ENCODE measurements around the gene TBL1XR1. TPM values are rescaled to one million over a fixed set of nuclear protein-coding genes. Genes with fewer than 3 reads are reported as not detected.

Gene TBL1XR1
- total and polyA plus RNA-seq, 2 donors (not counting 3 experiments of a cell fraction or from before 2014, with no cell fraction given), result 26.9 to 146 TPM

- Histone ChIP-seq H3K4me3 (replicated peaks in 1 of 3; ENCODE audit: insufficient read depth in 1 of 3, low read depth in 1 of 3, low read length in 3 of 3) (no peak overlapping the region), H3K4me1 (ENCODE audit: control insufficient read depth, extremely low read depth, insufficient read depth, low read length) (no peaks in the 10 kb centered on the region), H3K9ac (replicated peaks; ENCODE audit: extremely low read depth, insufficient read depth, low read length) (no peak overlapping the region), H2AFZ (ENCODE audit: low read depth, low read length) (no peak overlapping the region), H3K36me3 (ENCODE audit: control insufficient read depth in 2 of 2, extremely low read depth in 1 of 2, insufficient read depth in 2 of 2, low read length in 2 of 2) (no peaks in the 10 kb centered on the region), H3K9me1 (replicated peaks; ENCODE audit: control insufficient read depth, extremely low read depth, insufficient read depth, low read length) (no peaks in the 10 kb centered on the region), H4K20me1 (replicated peaks; ENCODE audit: control insufficient read depth, extremely low read depth, insufficient read depth, low read length) (no peaks in the 10 kb centered on the region), H3K79me2 (ENCODE audit: control insufficient read depth, insufficient read depth, low read length) (no peaks in the 10 kb centered on the region), H3K9me3 (replicated peaks; ENCODE audit: control insufficient read depth, insufficient read depth, low read length) (no peaks in the 10 kb centered on the region), H3K4me2 (ENCODE audit: insufficient read depth, low read length) (no peak overlapping the region), H3K27ac (ENCODE audit: insufficient read depth, low read depth, low read length) (no peak overlapping the region), H3K27me3 (ENCODE audit: control insufficient read depth in 2 of 2, insufficient read depth in 2 of 2, low read length in 2 of 2) (no peaks in the 10 kb centered on the region)
- FAIRE-seq, result no peak
- dilution Hi-C loops (cut with MboI; ENCODE audit: extremely low pct_ligation_motif_present, low sequenced_read_pairs), result no loop called here
- no peak for DNase-seq (ENCODE audit: low read depth, low spot score)
- ChIA-PET POLR2A (no interaction called here), CTCF (no interaction called here)
- intact Hi-C loops (cut with micrococcal nuclease), result no loop called here
- no peak for TF ChIP-seq FOS (IDR thresholded peaks at IDR 0.05; ENCODE audit: borderline replicate concordance, insufficient read depth, low read length)
- BruUV-seq (replicated peaks), result no TSS peak
Observed at GRCh38 chr3:177211503-177212277, 14.4 kb upstream of the TBL1XR1 start.

GRCh38 chr3:177210744-177211502, 13.6 kb upstream of the TBL1XR1 start:
- H3K4me3 ChIP-seq (replicated peaks in 1 of 3; ENCODE audit: insufficient read depth in 1 of 3, low read depth in 1 of 3, low read length in 3 of 3), result no peak overlapping the region
- no peaks in the 10 kb centered on the region for H3K27me3 ChIP-seq (ENCODE audit: control insufficient read depth in 2 of 2, insufficient read depth in 2 of 2, low read length in 2 of 2)
- H3K9me1 ChIP-seq (replicated peaks; ENCODE audit: control insufficient read depth, extremely low read depth, insufficient read depth, low read length), result no peaks in the 10 kb centered on the region
- dilution Hi-C loops (cut with MboI; ENCODE audit: extremely low pct_ligation_motif_present, low sequenced_read_pairs) (no loop called here), intact Hi-C loops (cut with micrococcal nuclease) (no loop called here)
- TF ChIP-seq EZH2 (IDR thresholded peaks at IDR 0.05; ENCODE audit: borderline replicate concordance, low read depth, low read length, severe bottlenecking), result no peak
- no peak for TF ChIP-seq GATA2 (IDR thresholded peaks at IDR 0.05; ENCODE audit: insufficient read depth, insufficient read length, low read depth, low read length)
- TF ChIP-seq POLR2AphosphoS5 (IDR thresholded peaks at IDR 0.05; ENCODE audit: insufficient read depth, low read depth, low read length), result no peak
- no peak for TF ChIP-seq FOS (IDR thresholded peaks at IDR 0.05; ENCODE audit: borderline replicate concordance, insufficient read depth, low read length)
- TF ChIP-seq JUN (IDR thresholded peaks at IDR 0.05; ENCODE audit: borderline replicate concordance, insufficient read depth, insufficient read length, low read depth), result no peak
- TF ChIP-seq POLR2A (IDR thresholded peaks at IDR 0.05; ENCODE audit: low read depth, low read length), result no peak
- no peak for TF ChIP-seq MYC (IDR thresholded peaks at IDR 0.05; ENCODE audit: low read depth, low read length)
- no peak for TF ChIP-seq CTCF (IDR thresholded peaks at IDR 0.05; ENCODE audit: extremely low read depth in 1 of 2, insufficient read depth in 1 of 2, low read depth in 1 of 2, low read length in 2 of 2)
- no peak for TF ChIP-seq MAX (IDR thresholded peaks at IDR 0.05; ENCODE audit: insufficient read depth, insufficient read length)
- no peak overlapping the region for H2AFZ ChIP-seq (ENCODE audit: low read depth, low read length)
- BruUV-seq (replicated peaks), result no TSS peak
- ChIA-PET CTCF (interaction anchor here (0.7 to 0.8 kb wide), 2 partner anchors 20 to 149 kb away, joined by 3 read pairs; no protein-coding TSS in a partner anchor), POLR2A (no interaction called here)
- H4K20me1 ChIP-seq (replicated peaks; ENCODE audit: control insufficient read depth, extremely low read depth, insufficient read depth, low read length), result no peaks in the 10 kb centered on the region
- H3K4me2 ChIP-seq (ENCODE audit: insufficient read depth, low read length), result no peak overlapping the region
- no peaks in the 10 kb centered on the region for H3K79me2 ChIP-seq (ENCODE audit: control insufficient read depth, insufficient read depth, low read length)
- H3K36me3 ChIP-seq (ENCODE audit: control insufficient read depth in 2 of 2, extremely low read depth in 1 of 2, insufficient read depth in 2 of 2, low read length in 2 of 2), result no peaks in the 10 kb centered on the region
- no peak overlapping the region for H3K27ac ChIP-seq (ENCODE audit: insufficient read depth, low read depth, low read length)
- FAIRE-seq (no peak), DNase-seq (ENCODE audit: low read depth, low spot score) (no peak)
- H3K4me1 ChIP-seq (ENCODE audit: control insufficient read depth, extremely low read depth, insufficient read depth, low read length), result no peaks in the 10 kb centered on the region
- no peak overlapping the region for H3K9ac ChIP-seq (replicated peaks; ENCODE audit: extremely low read depth, insufficient read depth, low read length)
- no peaks in the 10 kb centered on the region for H3K9me3 ChIP-seq (replicated peaks; ENCODE audit: control insufficient read depth, insufficient read depth, low read length)

Data from endothelial cell of umbilical vein (primary cell).